Mucosa of stomach (tissue), 1 donor: Measurements from ENCODE around the gene PTPN4.

ENCODE experiments used
- H3K27me3 ChIP-seq: one replicate; pipeline ENCODE4 v1.7.0; 2013; ENCODE audit warnings: mild to moderate bottlenecking, low read length; ENCODE audit not compliant: control insufficient read depth, insufficient read depth
- H3K36me3 ChIP-seq: one replicate; pipeline ENCODE4 v1.7.0; 2013; ENCODE audit warnings: low read length; ENCODE audit not compliant: control insufficient read depth, insufficient read depth
- H3K4me1 ChIP-seq: one replicate; pipeline ENCODE4 v1.7.0; 2013; ENCODE audit warnings: mild to moderate bottlenecking, low read length; ENCODE audit not compliant: control insufficient read depth, insufficient read depth
- H3K4me3 ChIP-seq: one replicate; pipeline ENCODE4 v1.7.0; 2013; ENCODE audit warnings: low read length
- H3K9ac ChIP-seq: one replicate; pipeline ENCODE4 v1.7.0; 2013; ENCODE audit warnings: mild to moderate bottlenecking, low read length, moderate library complexity
- H3K9me3 ChIP-seq: one replicate; pipeline ENCODE4 v1.7.0; 2013; ENCODE audit warnings: mild to moderate bottlenecking, low read length, moderate library complexity; ENCODE audit not compliant: control insufficient read depth
- donor health status: Pancreatic carcinoma.

Gene PTPN4

DNA sequence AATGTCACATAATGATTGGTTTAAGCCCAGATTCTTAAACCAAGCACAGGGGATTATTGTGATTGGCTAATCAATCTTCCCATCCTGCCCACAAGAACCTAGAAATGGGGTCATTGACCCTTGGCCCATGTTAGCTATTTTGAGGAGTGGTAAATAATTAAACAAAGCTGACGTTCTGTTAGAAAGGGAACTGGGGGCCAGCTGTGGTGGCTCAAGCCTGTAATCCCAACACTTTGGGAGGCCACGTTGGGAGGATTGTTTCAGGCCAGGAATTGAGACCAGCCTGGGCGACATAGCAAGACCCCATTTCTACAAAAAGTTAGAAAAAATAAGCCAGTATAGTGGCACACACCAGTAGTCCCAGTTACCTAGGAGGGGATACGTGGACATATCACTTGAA lies 37.8 kb upstream of the PTPN4 start:
- Histone ChIP-seq H3K4me1 (no peaks in the 10 kb centered on the region), H3K9me3 (no peaks in the 10 kb centered on the region), H3K36me3 (no peaks in the 10 kb centered on the region), H3K4me3 (no peak overlapping the region), H3K27me3 (no peaks in the 10 kb centered on the region), H3K9ac (no peak overlapping the region)

DNA sequence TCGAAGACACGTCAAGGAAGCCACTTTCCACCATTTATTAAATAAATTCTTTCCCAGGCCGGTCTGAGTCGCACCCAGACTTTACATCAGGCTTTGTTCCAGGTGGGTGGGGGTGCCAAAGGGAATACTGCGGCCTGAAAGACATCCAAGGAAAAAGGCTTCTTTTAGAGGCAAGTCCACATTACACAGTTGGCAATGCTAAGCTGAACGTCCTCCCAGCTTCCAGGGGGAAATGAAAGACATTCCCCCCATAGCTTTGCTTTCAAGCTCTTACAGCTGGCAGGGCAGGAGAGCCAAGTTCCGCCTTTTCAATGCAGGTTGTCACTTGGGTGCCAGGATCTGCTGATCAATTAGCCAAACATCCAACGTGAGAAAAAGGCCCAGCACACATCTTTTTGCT lies 36.5 kb upstream of the PTPN4 start:
- Histone ChIP-seq H3K4me3 (no peak overlapping the region), H3K4me1 (no peaks in the 10 kb centered on the region), H3K9ac (no peak overlapping the region), H3K9me3 (no peaks in the 10 kb centered on the region), H3K27me3 (no peaks in the 10 kb centered on the region), H3K36me3 (no peaks in the 10 kb centered on the region)

- Histone ChIP-seq H3K9me3 (no peaks in the 10 kb centered on the region), H3K4me1 (no peaks in the 10 kb centered on the region), H3K36me3 (no peaks in the 10 kb centered on the region), H3K4me3 (no peak overlapping the region), H3K9ac (no peak overlapping the region), H3K27me3 (no peaks in the 10 kb centered on the region)
Measured at GRCh38 chr2:119723784-119724467, 35.8 kb upstream of the PTPN4 start.

- Histone ChIP-seq H3K9me3 (no peaks in the 10 kb centered on the region), H3K4me3 (no peak overlapping the region), H3K36me3 (no peaks in the 10 kb centered on the region), H3K4me1 (no peaks in the 10 kb centered on the region), H3K27me3 (no peaks in the 10 kb centered on the region), H3K9ac (no peak overlapping the region)
Measured at GRCh38 chr2:119724656-119725485, 34.9 kb upstream of the PTPN4 start.

GRCh38 chr2:119727493-119727892 lies 32.2 kb upstream of the PTPN4 start:
- Histone ChIP-seq H3K9me3 (no peaks in the 10 kb centered on the region), H3K4me1 (no peaks in the 10 kb centered on the region), H3K36me3 (no peaks in the 10 kb centered on the region), H3K9ac (no peak overlapping the region), H3K27me3 (no peaks in the 10 kb centered on the region), H3K4me3 (no peak overlapping the region)

DNA sequence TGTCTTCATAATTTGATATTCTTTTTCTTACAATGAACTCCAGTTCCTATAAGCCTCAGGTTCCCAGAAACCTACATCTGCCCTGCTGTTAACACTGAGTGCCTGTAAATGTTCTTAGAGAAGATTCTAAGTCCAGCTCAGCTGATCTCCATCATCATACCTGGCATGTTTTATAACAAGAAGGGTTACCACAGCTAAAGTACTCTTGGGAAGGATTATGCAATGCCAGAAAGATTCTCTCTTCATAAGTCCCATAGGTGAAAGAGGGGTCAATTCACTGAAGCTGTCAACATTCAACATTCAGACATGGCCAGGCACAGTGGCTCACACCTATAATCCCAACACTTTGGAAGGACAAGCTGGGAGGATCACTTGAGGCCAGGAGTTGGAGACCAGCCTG lies 31.3 kb upstream of the PTPN4 start:
- no peaks in the 10 kb centered on the region for H3K4me1 ChIP-seq
- H3K9me3 ChIP-seq: no peaks in the 10 kb centered on the region
- H3K27me3 ChIP-seq: no peaks in the 10 kb centered on the region
- no peaks in the 10 kb centered on the region for H3K36me3 ChIP-seq
- H3K9ac ChIP-seq: no peak overlapping the region
- H3K4me3 ChIP-seq: no peak overlapping the region

- Histone ChIP-seq H3K9ac (no peak overlapping the region), H3K4me3 (no peak overlapping the region), H3K9me3 (no peaks in the 10 kb centered on the region), H3K4me1 (no peaks in the 10 kb centered on the region), H3K27me3 (no peaks in the 10 kb centered on the region), H3K36me3 (no peaks in the 10 kb centered on the region)
Measured at GRCh38 chr2:119730671-119731177, 29.0 kb upstream of the PTPN4 start.

GRCh38 chr2:119731983-119732382 lies 27.7 kb upstream of the PTPN4 start:
- Histone ChIP-seq H3K4me3 (no peak overlapping the region), H3K9ac (no peak overlapping the region), H3K9me3 (no peaks in the 10 kb centered on the region), H3K36me3 (no peaks in the 10 kb centered on the region), H3K4me1 (no peaks in the 10 kb centered on the region), H3K27me3 (no peaks in the 10 kb centered on the region)

DNA sequence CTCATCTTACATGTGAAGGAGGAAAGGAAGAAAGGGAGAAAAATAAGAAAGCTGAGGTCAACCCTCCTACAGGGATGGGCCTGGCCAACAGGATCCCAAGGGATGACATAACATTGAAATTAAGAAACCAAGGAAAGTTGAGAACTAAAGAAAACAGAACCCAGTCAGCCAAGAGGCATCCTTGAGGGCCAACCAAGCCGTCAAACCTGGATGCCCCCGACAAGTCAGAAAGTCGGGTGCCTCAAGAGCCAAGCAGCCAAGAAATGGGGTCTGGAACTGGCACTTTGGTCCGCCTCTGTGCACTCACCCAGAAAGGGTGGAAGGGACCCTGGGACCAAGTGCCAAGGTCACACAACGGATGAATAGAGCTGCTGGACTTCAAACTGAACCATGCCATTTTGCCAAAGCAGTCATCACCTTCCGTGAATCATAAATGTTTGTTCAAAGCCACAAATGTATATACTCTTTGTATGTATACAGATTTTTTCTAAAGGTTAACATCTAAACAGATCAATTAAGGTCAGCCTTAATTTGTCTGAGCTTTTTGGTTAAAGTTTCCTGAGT lies 27.0 kb upstream of the PTPN4 start:
- Histone ChIP-seq H3K9me3 (no peaks in the 10 kb centered on the region), H3K9ac (no peak overlapping the region), H3K27me3 (no peaks in the 10 kb centered on the region), H3K4me1 (no peaks in the 10 kb centered on the region), H3K4me3 (no peak overlapping the region), H3K36me3 (no peaks in the 10 kb centered on the region)

- no peak overlapping the region for H3K9ac ChIP-seq
- H3K9me3 ChIP-seq: no peaks in the 10 kb centered on the region
- H3K36me3 ChIP-seq: no peaks in the 10 kb centered on the region
- no peaks in the 10 kb centered on the region for H3K27me3 ChIP-seq
- H3K4me3 ChIP-seq: no peak overlapping the region
- H3K4me1 ChIP-seq: no peaks in the 10 kb centered on the region
Measured at GRCh38 chr2:119734047-119734446, 25.7 kb upstream of the PTPN4 start.

DNA sequence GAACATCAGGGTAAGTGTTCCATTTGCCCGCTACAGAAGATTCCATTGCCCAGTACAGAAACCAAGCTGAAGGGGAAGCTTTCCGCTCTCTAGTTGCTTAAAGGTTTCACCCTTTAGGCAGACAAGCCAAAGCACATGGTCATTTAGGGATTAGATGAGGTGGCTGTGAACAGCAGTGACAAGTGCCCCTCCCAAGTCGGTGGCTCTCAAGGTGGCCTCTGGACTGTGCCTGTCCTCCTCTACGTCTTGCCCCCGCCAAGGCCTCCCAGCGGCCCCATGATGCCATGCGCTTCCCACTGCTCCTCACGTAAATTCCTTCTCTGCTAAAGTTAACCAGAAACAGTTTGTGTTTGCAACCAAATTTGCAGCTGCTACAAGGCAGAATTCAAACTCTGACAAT lies 24.2 kb upstream of the PTPN4 start:
- no peaks in the 10 kb centered on the region for H3K4me1 ChIP-seq
- no peak overlapping the region for H3K9ac ChIP-seq
- H3K27me3 ChIP-seq: no peaks in the 10 kb centered on the region
- no peak overlapping the region for H3K4me3 ChIP-seq
- no peaks in the 10 kb centered on the region for H3K9me3 ChIP-seq
- H3K36me3 ChIP-seq: no peaks in the 10 kb centered on the region

DNA sequence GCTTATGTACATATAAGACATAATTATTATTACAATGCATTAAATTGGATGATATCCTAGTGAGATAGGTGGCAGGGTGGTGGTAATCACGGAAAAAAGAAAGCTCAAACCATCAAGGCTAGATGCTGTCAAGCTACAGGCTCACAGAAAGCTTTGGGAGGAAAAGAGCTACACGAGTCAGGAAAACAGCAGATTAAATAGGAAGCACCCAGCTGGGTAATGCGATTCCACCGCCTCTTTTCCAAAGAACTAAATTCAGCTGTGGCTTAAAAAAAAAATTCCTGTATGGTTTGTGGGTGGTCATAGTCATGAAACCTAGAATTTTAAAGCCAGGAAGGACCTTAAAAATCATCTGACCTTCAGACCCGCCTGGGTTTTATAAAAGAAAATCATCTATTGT lies 23.7 kb upstream of the PTPN4 start:
- H3K4me1 ChIP-seq: no peaks in the 10 kb centered on the region
- no peaks in the 10 kb centered on the region for H3K27me3 ChIP-seq
- no peak overlapping the region for H3K4me3 ChIP-seq
- H3K36me3 ChIP-seq: no peaks in the 10 kb centered on the region
- no peak overlapping the region for H3K9ac ChIP-seq
- H3K9me3 ChIP-seq: no peaks in the 10 kb centered on the region
